Ovary (tissue), 3 donors: Measurements from ENCODE around the gene DNASE1L3.

Experiments
- CTCF ChIP-seq, 3 donors: fragments of 450-650 bp in 2 of 3; fragments of 200-600 bp in 1 of 3; IDR thresholded peaks; one replicate each; pipeline versions ENCODE4 v1.5.1 to v1.8.0; 2016 to 2022; ENCODE audit warnings: antibody characterized with exemption in 3 of 3, mild to moderate bottlenecking in 1 of 3
- EP300 ChIP-seq: sonication (generic); formaldehyde crosslinking; IDR thresholded peaks from one replicate; pipeline ENCODE4 v1.6.1; 2017; ENCODE audit warnings: antibody characterized with exemption
- POLR2A ChIP-seq: fragments of 450-650 bp; IDR thresholded peaks from one replicate; pipeline ENCODE4 v1.6.1; 2017; ENCODE audit warnings: antibody characterized with exemption, mild to moderate bottlenecking, moderate library complexity
- donor health status: DM: no; HTN: no; CAD: no.

- TF ChIP-seq CTCF (IDR thresholded peaks at IDR 0.05) = no peak
- no peak for TF ChIP-seq EP300
- TF ChIP-seq POLR2A = no peak
Observed at GRCh38 chr3:58190291-58190690, 20.5 kb downstream of the DNASE1L3 start.
